Measurements from ENCODE around the gene FAM210A.

FAM210A gene

DNA sequence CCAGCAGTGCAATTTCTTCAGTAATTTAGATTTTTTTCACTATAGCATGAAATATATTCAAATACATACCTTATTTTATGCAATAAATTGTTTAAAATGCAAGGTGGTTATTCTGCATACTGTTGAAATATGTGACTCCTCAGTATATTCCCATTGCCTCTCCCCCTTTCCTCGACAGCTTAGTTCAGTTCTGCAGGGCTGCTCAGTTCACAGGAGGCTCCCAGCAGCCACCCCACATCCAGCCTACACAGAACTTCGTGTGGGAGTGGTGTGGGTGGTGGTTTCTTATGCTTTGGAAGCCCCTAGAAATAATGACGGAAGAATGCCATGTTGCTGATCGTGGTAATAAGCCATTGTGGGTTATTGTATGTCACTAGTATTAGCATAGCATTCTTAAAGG is 79.7 kb downstream of the FAM210A start:
- CTCF ChIA-PET: no interaction called here
- H3K9me3 Mint-ChIP-seq: no peaks in the 10 kb centered on the region
- no peak overlapping the region for H3K4me3 Mint-ChIP-seq
- DNase-seq: no peak
- H3K27ac Mint-ChIP-seq: no peak overlapping the region
- no peaks in the 10 kb centered on the region for H3K4me1 Mint-ChIP-seq
- peaks cover 10% of the 10 kb centered on the region for H3K36me3 Mint-ChIP-seq
- H3K27me3 Mint-ChIP-seq: no peaks in the 10 kb centered on the region

DNA sequence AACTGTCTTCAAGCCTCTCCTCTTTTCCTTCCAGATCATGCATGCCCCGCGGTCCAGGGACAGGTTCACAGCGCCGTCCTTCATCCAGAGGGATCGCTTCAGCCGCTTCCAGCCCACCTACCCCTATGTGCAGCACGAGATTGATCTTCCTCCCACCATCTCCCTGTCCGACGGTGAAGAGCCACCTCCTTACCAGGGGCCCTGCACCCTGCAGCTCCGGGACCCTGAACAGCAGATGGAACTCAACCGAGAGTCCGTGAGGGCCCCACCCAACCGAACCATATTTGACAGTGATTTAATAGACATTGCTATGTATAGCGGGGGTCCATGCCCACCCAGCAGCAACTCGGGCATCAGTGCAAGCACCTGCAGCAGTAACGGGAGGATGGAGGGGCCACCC is 81.3 kb downstream of the FAM210A start:
- Mint-ChIP-seq H3K27me3 (no peaks in the 10 kb centered on the region), H3K27ac (no peak overlapping the region), H3K4me1 (no peaks in the 10 kb centered on the region), H3K4me3 (no peak overlapping the region), H3K9me3 (peaks cover 4% of the 10 kb centered on the region), H3K36me3 (peaks cover 15% of the 10 kb centered on the region)
- CTCF ChIA-PET: no interaction called here
- DNase-seq: no peak

DNA sequence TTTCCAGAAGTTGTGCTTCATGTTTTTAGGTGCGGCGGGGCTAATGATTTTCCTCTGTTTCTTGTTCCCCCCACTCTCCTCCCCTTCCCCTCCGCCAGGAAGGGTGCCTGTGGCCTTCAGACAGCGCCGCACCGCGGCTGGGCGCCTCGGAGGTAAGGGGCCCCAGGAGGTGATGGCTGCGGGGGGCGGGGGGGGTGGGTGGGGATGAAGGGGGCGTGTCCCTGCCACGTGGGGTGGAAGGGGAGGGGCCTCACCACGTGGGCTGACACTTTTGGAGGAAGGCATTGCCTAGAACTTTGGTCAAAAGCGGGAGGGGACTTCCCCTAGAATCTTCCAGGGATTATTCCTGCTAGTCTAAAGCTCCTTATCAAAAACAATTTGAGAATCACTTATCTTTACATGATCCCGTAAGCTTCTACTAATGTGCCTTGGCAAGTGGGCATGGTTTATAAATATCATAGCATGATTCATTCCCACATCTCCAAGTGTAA is 83.1 kb downstream of the FAM210A start:
- Mint-ChIP-seq H3K27me3 (no peaks in the 10 kb centered on the region), H3K9me3 (peaks cover 4% of the 10 kb centered on the region), H3K27ac (no peak overlapping the region), H3K36me3 (peaks cover 15% of the 10 kb centered on the region), H3K4me3 (no peak overlapping the region), H3K4me1 (no peaks in the 10 kb centered on the region)
- DNase-seq: no peak
- CTCF ChIA-PET: no interaction called here

DNA sequence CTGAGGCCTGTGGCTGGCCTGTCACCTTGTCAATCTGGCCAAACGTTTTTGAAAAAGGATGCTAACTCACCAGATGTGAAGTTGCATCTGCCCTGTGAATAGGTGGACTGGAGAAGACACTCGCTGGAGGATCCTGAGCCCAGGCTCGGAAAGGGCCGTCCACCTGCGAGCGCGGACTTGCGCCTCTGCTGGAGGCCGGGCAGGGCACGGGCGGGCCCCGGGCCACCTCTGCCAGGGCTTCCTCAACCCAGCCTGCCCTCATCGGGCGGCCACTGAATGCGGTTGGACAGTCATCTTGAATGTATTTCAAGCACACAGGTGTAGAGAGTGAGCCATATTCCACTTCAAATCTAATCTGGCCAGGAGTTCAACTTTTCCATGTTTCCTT is 83.9 kb downstream of the FAM210A start:
- Mint-ChIP-seq H3K27ac (no peak overlapping the region), H3K27me3 (no peaks in the 10 kb centered on the region), H3K4me1 (no peaks in the 10 kb centered on the region), H3K36me3 (peaks cover 15% of the 10 kb centered on the region), H3K9me3 (peaks cover 4% of the 10 kb centered on the region), H3K4me3 (no peak overlapping the region)
- DNase-seq: no peak
- CTCF ChIA-PET: no interaction called here

DNA sequence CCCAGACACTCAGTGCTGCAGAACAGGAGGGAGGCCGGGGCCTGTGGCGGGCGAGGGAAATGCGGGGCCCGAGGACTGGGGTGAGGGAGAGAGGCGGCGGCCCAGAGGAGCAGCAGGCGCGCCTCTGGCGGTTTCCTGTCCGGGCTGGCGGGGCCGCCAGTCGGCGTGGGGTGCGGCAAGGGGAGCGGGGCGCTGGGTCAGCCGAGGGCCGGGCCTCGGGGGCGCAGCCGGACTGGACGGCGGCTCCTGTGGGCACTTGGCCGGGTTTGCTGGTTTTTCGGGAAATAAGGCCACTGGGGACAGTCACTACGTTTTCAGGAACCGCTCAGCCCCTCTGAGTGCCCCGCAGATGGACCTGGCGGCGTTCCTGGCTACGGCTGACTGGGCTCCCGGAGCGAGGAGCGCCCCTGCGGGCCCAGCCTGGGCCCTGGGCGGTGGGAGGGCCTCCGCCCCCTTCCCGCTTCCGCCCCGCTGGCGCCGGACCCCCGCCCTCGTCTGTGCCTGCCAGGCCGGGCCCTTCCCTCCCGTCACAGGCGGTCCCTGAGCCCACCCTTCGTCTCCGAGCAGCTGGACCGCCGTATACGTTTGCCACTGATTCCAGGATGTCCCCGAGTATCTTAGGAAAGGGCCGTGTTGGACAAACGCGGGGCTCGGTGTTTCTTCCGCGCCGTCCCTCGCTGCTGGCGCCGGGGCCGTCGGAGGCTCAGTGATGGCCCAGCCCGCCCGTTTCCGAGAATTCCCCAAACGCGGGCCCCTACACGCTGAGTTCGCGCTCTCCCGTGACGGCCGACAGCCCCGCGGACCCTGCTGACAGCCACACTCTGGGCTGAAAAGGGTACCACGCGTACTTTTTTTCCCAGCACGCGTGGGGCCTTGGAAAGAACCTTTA is 84.6 kb downstream of the FAM210A start:
- Mint-ChIP-seq H3K4me3 (no peak overlapping the region), H3K36me3 (peaks cover 15% of the 10 kb centered on the region), H3K27me3 (no peaks in the 10 kb centered on the region), H3K4me1 (no peaks in the 10 kb centered on the region), H3K27ac (no peak overlapping the region), H3K9me3 (peaks cover 4% of the 10 kb centered on the region)
- CTCF ChIA-PET: no interaction called here
- no peak for DNase-seq

DNA sequence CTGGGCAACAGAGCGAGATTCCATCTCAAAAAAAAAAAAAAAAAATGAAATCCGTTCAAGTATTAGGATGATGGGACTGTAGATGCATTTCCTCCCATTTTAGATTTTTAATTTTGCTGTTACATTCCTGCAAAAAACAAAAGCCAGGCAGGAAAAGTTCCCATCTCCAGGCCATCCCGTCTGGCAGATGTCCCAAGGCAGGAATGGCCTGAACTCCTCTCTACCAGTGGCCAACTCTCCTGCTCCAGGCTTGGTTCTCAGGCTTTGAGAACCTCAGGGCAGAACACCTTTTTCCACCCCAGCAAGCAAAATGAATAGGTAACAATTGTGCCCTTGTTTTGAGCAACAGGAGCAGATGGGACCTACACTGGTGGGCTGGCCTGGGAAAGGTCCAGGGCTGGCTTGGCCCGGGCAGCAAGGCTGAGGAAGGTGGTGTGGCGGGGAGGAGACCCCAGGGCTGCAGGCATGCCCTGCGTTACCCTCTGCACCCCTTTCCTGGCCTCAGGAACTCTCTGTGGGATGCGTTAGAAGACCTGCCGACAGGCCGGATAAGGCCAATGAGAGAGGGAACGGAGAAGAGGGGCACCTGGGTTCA is 86.0 kb downstream of the FAM210A start:
- CTCF ChIA-PET: no interaction called here
- Mint-ChIP-seq H3K4me1 (no peaks in the 10 kb centered on the region), H3K4me3 (no peak overlapping the region), H3K9me3 (peaks cover 4% of the 10 kb centered on the region), H3K36me3 (peaks cover 12% of the 10 kb centered on the region), H3K27ac (no peak overlapping the region), H3K27me3 (no peaks in the 10 kb centered on the region)
- DNase-seq: no peak

DNA sequence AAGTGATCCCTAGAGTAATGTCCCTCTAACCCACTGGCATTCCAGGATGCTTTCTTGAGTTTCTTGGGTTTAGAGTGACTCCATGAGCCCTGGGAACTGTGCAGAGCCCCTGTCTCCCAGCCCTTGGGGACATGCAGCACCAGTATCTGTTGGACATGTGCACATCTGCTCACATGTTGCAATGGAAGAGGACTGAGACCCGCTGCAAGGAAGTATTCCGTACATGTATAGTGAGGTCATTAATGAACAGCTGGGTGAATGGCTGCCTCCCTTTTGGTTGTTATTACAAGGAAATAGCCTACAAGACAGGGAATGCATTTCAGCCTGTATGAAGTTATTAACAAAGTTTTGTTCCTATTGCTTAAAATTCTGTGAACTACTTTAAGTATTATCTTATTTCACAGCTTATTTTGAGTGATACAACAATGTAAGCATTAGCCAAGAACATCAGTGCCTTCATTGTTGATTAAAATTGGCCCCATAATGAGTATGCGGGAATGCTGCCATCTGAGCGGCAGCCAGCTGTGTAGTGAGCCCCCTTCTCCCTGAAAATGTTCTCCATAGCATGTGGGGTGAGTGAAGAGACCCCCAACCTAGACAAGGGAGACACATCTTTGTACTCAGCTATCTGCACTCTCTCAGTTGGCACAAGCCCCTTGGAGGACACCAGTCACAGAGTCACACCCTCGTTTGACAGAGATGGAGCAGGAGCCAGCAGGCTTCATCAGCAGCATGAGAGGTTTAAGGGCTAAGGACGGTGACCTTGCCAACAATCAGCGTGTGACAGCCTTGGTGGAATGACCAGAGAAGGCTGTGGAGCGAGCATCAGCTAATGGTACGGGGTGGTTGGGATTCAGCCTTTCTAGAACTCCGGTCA is 87.4 kb downstream of the FAM210A start:
- peaks cover 5% of the 10 kb centered on the region for H3K36me3 Mint-ChIP-seq
- CTCF ChIA-PET: interaction anchor here (1.0 kb wide), 1 partner anchor 9 kb away, joined by 4 read pairs; no protein-coding TSS in a partner anchor
- no peak overlapping the region for H3K27ac Mint-ChIP-seq
- H3K4me1 Mint-ChIP-seq: no peaks in the 10 kb centered on the region
- peaks cover 4% of the 10 kb centered on the region for H3K9me3 Mint-ChIP-seq
- no peaks in the 10 kb centered on the region for H3K27me3 Mint-ChIP-seq
- no peak for DNase-seq
- H3K4me3 Mint-ChIP-seq: no peak overlapping the region

DNA sequence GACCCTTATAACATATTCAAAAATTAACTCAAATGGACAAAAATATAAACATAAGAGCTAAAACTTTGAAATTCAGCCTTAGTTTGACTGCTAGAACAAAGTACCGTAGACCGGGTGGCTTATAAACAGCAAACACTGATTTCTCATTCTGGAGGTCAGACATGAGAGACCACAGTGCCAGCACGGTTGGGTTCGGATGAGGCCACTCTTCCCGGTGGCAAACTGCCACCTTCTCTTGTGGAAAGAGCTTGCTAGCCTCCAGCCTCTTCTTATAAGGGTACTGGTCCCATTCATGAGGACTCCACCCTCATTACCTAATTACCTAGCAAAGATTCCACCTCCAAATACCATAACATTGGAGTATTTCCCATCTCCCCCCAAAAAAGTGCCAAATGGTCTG is 91.3 kb downstream of the FAM210A start:
- peaks cover 2% of the 10 kb centered on the region for H3K9me3 Mint-ChIP-seq
- CTCF ChIA-PET: interaction anchor here (1.4 kb wide), 1 partner anchor 76 kb away, joined by 4 read pairs; no protein-coding TSS in a partner anchor
- H3K4me1 Mint-ChIP-seq: peaks cover 3% of the 10 kb centered on the region
- H3K27ac Mint-ChIP-seq: no peak overlapping the region
- no peak for DNase-seq
- no peaks in the 10 kb centered on the region for H3K27me3 Mint-ChIP-seq
- no peak overlapping the region for H3K4me3 Mint-ChIP-seq
- H3K36me3 Mint-ChIP-seq: peaks cover 2% of the 10 kb centered on the region

DNA sequence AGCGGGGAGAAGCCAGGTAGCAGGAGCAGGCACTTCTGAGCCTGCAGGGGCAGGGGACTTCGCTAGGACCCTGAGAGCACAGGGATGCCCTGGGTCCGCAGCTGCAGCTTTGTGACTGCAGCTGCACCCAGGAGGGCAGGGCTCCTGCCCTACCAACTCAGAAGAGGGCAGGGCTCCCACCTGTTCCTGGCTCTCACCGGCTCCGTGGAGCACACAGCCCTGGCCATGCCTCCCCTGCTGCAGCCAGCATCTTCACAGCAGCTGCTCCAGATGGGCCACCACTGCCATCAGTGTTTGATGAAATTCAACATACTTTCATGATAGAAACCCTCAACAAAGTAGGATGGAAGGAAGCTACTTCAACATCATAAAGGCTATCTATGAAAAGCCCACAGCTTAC is 92.7 kb downstream of the FAM210A start:
- H3K36me3 Mint-ChIP-seq: peaks cover 3% of the 10 kb centered on the region

DNA sequence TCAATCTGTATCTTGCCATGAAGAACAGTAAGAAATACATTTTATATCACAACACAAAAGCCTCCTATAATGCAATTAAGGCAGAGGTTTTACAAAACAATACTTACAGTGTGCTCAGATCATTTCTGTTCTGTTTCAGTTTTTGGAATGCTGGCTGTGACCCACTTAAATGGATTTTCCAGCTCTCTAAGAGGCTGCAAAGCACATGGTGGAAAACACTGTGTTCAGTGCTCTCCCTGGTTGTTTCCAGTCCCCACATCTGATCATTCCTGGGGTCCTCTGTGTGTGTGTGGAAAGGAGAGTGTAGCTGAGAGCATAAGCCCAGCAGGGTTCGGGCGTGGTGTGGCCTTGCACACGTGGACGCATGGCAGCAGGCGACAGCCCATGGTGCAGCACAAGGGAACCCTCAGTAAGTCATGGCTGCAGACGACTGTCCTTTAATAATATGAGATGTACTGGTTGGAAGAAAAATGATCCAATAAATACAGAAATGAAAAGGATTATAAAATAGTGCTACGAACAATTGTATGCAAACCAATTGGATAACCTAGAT is 95.6 kb downstream of the FAM210A start:
- H3K27me3 Mint-ChIP-seq: no peaks in the 10 kb centered on the region
- no peak overlapping the region for H3K4me3 Mint-ChIP-seq
- H3K36me3 Mint-ChIP-seq: peaks cover 6% of the 10 kb centered on the region
- H3K27ac Mint-ChIP-seq: no peak overlapping the region
- peaks cover 13% of the 10 kb centered on the region for H3K4me1 Mint-ChIP-seq
- no peak for DNase-seq
- CTCF ChIA-PET: interaction anchor here (3.3 to 3.6 kb wide), 2 partner anchors 72 to 414 kb away, joined by 29 to 67 read pairs; no protein-coding TSS in a partner anchor
- H3K9me3 Mint-ChIP-seq: peaks cover 2% of the 10 kb centered on the region

More for the DNA sequence above, 92.7 kb downstream of the FAM210A start:
- DNase-seq: no peak
- CTCF ChIA-PET: interaction anchor here (1.1 to 2.3 kb wide), 4 partner anchors 11 to 417 kb away, joined by 3 to 9 read pairs (median 6); no protein-coding TSS in a partner anchor
- peaks cover 5% of the 10 kb centered on the region for H3K4me1 Mint-ChIP-seq
- no peak overlapping the region for H3K27ac Mint-ChIP-seq
- peaks cover 2% of the 10 kb centered on the region for H3K9me3 Mint-ChIP-seq
- H3K27me3 Mint-ChIP-seq: no peaks in the 10 kb centered on the region
- no peak overlapping the region for H3K4me3 Mint-ChIP-seq

DNA sequence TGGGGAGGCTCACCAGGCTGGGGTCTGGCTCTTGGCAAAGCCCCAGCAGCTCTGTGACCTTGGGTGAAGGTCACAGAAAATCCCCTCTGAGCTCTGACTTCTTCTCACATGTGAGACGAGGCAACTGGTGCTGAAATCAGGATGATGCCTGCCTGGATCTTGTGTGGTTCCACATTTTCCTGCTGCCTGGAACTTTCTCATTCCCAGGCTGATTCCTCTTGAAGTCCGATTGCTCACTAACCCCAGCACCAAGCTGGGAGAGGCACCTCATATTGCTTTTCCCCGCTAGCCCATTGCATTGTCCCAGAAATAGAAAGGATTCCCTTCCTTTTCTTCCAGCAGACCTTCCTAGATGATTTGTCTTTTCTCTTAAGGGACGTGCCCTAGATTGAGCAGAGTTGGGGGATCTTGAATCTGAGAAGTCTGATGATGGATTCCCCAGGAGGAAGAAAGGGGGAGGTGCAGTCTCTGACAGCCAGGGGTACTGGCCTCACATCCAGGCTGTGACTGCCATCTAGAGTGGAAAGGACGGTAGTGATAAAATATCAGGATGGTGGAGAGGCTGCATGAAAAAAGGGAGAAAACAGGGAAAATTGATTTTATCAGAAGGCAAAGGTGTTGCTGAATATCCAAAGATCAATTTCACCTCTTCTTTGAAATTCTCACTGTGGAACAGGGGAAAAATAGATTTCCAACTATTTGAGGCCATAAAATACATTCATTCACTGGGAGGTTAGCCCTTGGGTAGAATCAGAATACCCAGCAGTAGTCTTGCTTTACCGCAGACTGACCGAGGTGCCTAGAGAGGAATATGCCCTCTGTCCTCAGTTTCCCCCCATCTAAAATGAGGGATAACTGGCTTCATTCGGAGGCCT is 96.3 kb downstream of the FAM210A start:
- peaks cover 2% of the 10 kb centered on the region for H3K9me3 Mint-ChIP-seq
- H3K36me3 Mint-ChIP-seq: peaks cover 6% of the 10 kb centered on the region
- DNase-seq: peak; percentile 68
- peaks cover 13% of the 10 kb centered on the region for H3K4me1 Mint-ChIP-seq
- CTCF ChIA-PET: interaction anchor here (0.8 to 3.6 kb wide), 15 partner anchors 9 to 471 kb away, joined by 3 to 67 read pairs (median 4); partner anchors contain the start of gene LDLRAD4
- H3K27me3 Mint-ChIP-seq: no peaks in the 10 kb centered on the region
- no peak overlapping the region for H3K27ac Mint-ChIP-seq
- no peak overlapping the region for H3K4me3 Mint-ChIP-seq

DNA sequence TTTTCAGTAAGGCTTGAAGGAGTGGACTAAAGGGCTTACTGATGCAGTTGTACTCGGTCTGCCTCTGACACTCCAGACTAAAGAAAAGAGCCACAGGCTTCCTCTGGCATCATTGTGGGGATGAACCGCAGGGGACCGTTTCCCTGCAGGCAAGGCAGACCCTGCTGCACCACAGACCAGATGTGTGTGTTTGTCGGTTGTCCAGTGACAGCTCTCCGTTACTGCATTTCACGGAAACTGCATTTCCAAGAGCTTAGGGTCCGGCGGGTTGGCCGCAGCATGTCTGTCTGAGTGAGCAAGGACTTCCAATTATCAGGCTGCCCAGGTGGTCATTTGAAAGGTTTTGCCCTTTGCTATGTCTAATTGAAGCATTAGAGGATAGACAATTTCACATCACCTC is 98.1 kb downstream of the FAM210A start:
- H3K4me3 Mint-ChIP-seq: no peak overlapping the region
- H3K4me1 Mint-ChIP-seq: peaks cover 13% of the 10 kb centered on the region
- peaks cover 6% of the 10 kb centered on the region for H3K36me3 Mint-ChIP-seq
- CTCF ChIA-PET: interaction anchor here (1.0 to 3.6 kb wide), 3 partner anchors 70 to 468 kb away, joined by 3 to 67 read pairs (median 29); no protein-coding TSS in a partner anchor
- H3K27me3 Mint-ChIP-seq: no peaks in the 10 kb centered on the region
- H3K9me3 Mint-ChIP-seq: peaks cover 2% of the 10 kb centered on the region
- no peak for DNase-seq
- no peak overlapping the region for H3K27ac Mint-ChIP-seq

DNA sequence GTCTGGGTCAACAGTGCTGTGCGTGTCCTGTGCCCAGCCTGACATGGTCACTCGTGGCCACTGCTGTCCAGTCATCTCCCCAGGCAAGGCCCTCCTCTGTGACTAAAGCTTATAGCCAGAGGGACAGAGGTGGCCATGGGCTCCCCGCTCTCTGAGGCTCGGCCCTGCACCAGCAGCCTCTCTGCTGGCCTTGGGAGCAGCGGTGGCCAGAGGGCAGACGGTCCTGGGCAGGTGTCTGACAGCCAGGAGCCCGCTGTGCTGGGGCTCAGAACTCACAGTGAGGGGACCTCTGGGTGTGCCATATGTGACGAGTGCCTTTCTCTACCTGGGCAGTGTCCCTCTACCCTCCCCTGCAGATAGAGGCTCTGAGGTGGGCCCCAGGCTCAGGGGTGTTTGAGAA is 98.7 kb downstream of the FAM210A start:
- Mint-ChIP-seq H3K9me3 (peaks cover 2% of the 10 kb centered on the region), H3K4me1 (peaks cover 13% of the 10 kb centered on the region), H3K27me3 (no peaks in the 10 kb centered on the region), H3K4me3 (no peak overlapping the region), H3K27ac (no peak overlapping the region), H3K36me3 (peaks cover 6% of the 10 kb centered on the region)
- no peak for DNase-seq
- CTCF ChIA-PET: interaction anchor here (3.2 kb wide), 1 partner anchor 69 kb away, joined by 18 read pairs; no protein-coding TSS in a partner anchor
